PC-9 (cell line): ENCODE data around the gene CKM. TPM values are rescaled to one million over a fixed set of nuclear protein-coding genes. Genes with fewer than 3 reads are reported as not detected.

Experiments used
- BruUV-seq: library from RNA; stranded (reverse); fragments of 400-500 nt; replicated peaks from 2 replicates; lab custom pipeline; 2021; lab: Mats Ljungman, UMichigan
- CTCF ChIA-PET: fragments of 300-600 bp; sonication (Branson Sonifier 250); formaldehyde crosslinking; loops from one replicate; lab custom pipeline; 2022; ENCODE audit warnings: antibody characterized with exemption; lab: Charles Lee
- POLR2A ChIA-PET: fragments of 300-600 bp; sonication (Branson Sonifier 250); formaldehyde crosslinking; loops from one replicate; lab custom pipeline; 2022; ENCODE audit warnings: antibody characterized with exemption; ENCODE audit not compliant: unreplicated experiment; lab: Charles Lee
- DNase-seq, 2 experiments: peaks; one replicate each; pipeline versions ENCODE4 v3.0.0 to v3.0.0-alpha.2; 2015 to 2022; ENCODE audit warnings: mixed read lengths in 1 of 2
- H2AFZ ChIP-seq: fragments of 200-600 bp; sonication (generic); 2 replicates; pipeline ENCODE4 v1.8.1; 2017; ENCODE audit warnings: antibody characterized with exemption
- H3F3A ChIP-seq: fragments of 200-600 bp; sonication (generic); 2 replicates; pipeline ENCODE4 v1.8.1; 2017; ENCODE audit warnings: antibody characterized with exemption, mild to moderate bottlenecking, low read depth; ENCODE audit not compliant: insufficient read depth
- H3K27ac ChIP-seq: fragments of 200-600 bp; sonication (generic); 2 replicates; pipeline ENCODE4 v1.6.1; 2016; ENCODE audit warnings: mixed run types
- H3K27me3 ChIP-seq: fragments of 200-600 bp; sonication (generic); 2 replicates; pipeline ENCODE4 v1.6.1; 2016; ENCODE audit warnings: low read depth, mixed run types; ENCODE audit not compliant: insufficient read depth
- H3K36me3 ChIP-seq: fragments of 200-600 bp; sonication (generic); 2 replicates; pipeline ENCODE4 v1.6.1; 2016; ENCODE audit warnings: low read depth, mixed run types
- H3K4me1 ChIP-seq: fragments of 200-600 bp; sonication (generic); replicated peaks from 2 replicates; pipeline ENCODE4 v1.6.1; 2016; ENCODE audit warnings: mixed run types; ENCODE audit not compliant: insufficient read depth
- H3K4me2 ChIP-seq: fragments of 200-600 bp; sonication (generic); 2 replicates; pipeline ENCODE4 v1.6.1; 2017; ENCODE audit warnings: mixed run types
- H3K4me3 ChIP-seq: fragments of 200-600 bp; sonication (generic); 2 replicates; pipeline ENCODE4 v1.6.1; 2016; ENCODE audit warnings: mixed run types
- H3K79me2 ChIP-seq: fragments of 200-600 bp; sonication (generic); 2 replicates; pipeline ENCODE4 v1.6.1; 2017; ENCODE audit warnings: low read depth, mixed run types
- H3K9me2 ChIP-seq: fragments of 200-600 bp; sonication (generic); 2 replicates; pipeline ENCODE4 v1.8.1; 2017; ENCODE audit warnings: mild to moderate bottlenecking; ENCODE audit not compliant: insufficient read depth
- H3K9me3 ChIP-seq: fragments of 200-600 bp; sonication (generic); 2 replicates; pipeline ENCODE4 v1.8.1; 2016; ENCODE audit warnings: low read depth; ENCODE audit not compliant: insufficient read depth
- H4K20me1 ChIP-seq: fragments of 200-600 bp; sonication (generic); 2 replicates; pipeline ENCODE4 v1.8.1; 2017; ENCODE audit not compliant: insufficient read depth
- CTCF ChIP-seq: fragments of 200-600 bp; sonication (generic); conservative IDR thresholded peaks from 2 replicates; pipeline ENCODE4 v1.6.1; 2017; ENCODE audit warnings: mixed run types, antibody characterized with exemption, mild to moderate bottlenecking, moderate library complexity
- EZH2 ChIP-seq: fragments of 200-600 bp; sonication (generic); IDR thresholded peaks from 2 replicates; pipeline ENCODE4 v1.8.0; 2017; ENCODE audit warnings: antibody characterized with exemption, low read depth
- intact Hi-C: fragments of 100-400 bp; cut with micrococcal nuclease; formaldehyde crosslinking; loops from one replicate; pipeline ENCODE4 v1.10.0; 2022; ENCODE audit not compliant: unreplicated experiment
- total RNA-seq: library from RNA; stranded (reverse); gene quantifications from 2 replicates; pipeline ENCODE4 v1.2.3, GENCODE V29; 2021

CKM gene
- total RNA-seq, 1 experiment from 2014 or later: not detected

GRCh38 chr19:45296355-45296754 lies 26.3 kb downstream of the CKM start:
- no peak overlapping the region for H3K27ac ChIP-seq
- no peak for DNase-seq
- no TSS peak for BruUV-seq
- no peaks in the 10 kb centered on the region; the same call in 1 of the 2 replicates for H3F3A ChIP-seq
- no peak overlapping the region for H2AFZ ChIP-seq
- H3K27me3 ChIP-seq: no peaks in the 10 kb centered on the region
- no peaks in the 10 kb centered on the region for H4K20me1 ChIP-seq
- no peaks in the 10 kb centered on the region for H3K79me2 ChIP-seq
- intact Hi-C loops: no loop called here
- H3K4me1 ChIP-seq: no peaks in the 10 kb centered on the region
- H3K36me3 ChIP-seq: 0 out of 2 replicates have a peak, but pooled peaks cover 4% of the 10 kb centered on the region
- no peaks in the 10 kb centered on the region for H3K9me3 ChIP-seq
- CTCF ChIA-PET: no interaction called here
- no peak overlapping the region for H3K4me3 ChIP-seq
- TF ChIP-seq CTCF (no peak), EZH2 (no peak)
- H3K9me2 ChIP-seq: no peaks in the 10 kb centered on the region
- no peak overlapping the region for H3K4me2 ChIP-seq
- POLR2A ChIA-PET: no interaction called here

- no peaks in the 10 kb centered on the region; the same call in 1 of the 2 replicates for H3F3A ChIP-seq
- H3K27ac ChIP-seq: no peak overlapping the region
- no peaks in the 10 kb centered on the region for H4K20me1 ChIP-seq
- H3K36me3 ChIP-seq: 0 out of 2 replicates have a peak, but pooled peaks cover 4% of the 10 kb centered on the region
- BruUV-seq: no TSS peak
- no peaks in the 10 kb centered on the region for H3K27me3 ChIP-seq
- H3K4me1 ChIP-seq: no peaks in the 10 kb centered on the region
- no peaks in the 10 kb centered on the region for H3K9me3 ChIP-seq
- CTCF ChIA-PET: no interaction called here
- intact Hi-C loops: no loop called here
- no peak overlapping the region for H3K4me3 ChIP-seq
- TF ChIP-seq EZH2 (no peak), CTCF (no peak)
- POLR2A ChIA-PET: no interaction called here
- H3K4me2 ChIP-seq: no peak overlapping the region
- DNase-seq: no peak
- H3K9me2 ChIP-seq: no peaks in the 10 kb centered on the region
- no peak overlapping the region for H2AFZ ChIP-seq
- H3K79me2 ChIP-seq: no peaks in the 10 kb centered on the region
Observed at GRCh38 chr19:45295873-45296272, 26.8 kb downstream of the CKM start.

GRCh38 chr19:45294291-45295029 lies 28.2 kb downstream of the CKM start:
- H3K4me1 ChIP-seq: no peaks in the 10 kb centered on the region
- intact Hi-C loops: no loop called here
- H3K27ac ChIP-seq: no peak overlapping the region
- no peak overlapping the region for H3K4me2 ChIP-seq
- H3K9me3 ChIP-seq: no peaks in the 10 kb centered on the region
- CTCF ChIA-PET: no interaction called here
- H3K9me2 ChIP-seq: no peaks in the 10 kb centered on the region
- no peak overlapping the region for H2AFZ ChIP-seq
- no peak for TF ChIP-seq EZH2
- no peak for TF ChIP-seq CTCF
- no peak overlapping the region for H3K4me3 ChIP-seq
- H4K20me1 ChIP-seq: no peaks in the 10 kb centered on the region
- no peaks in the 10 kb centered on the region for H3K79me2 ChIP-seq
- H3K36me3 ChIP-seq: 0 out of 2 replicates have a peak, but pooled peaks cover 4% of the 10 kb centered on the region
- POLR2A ChIA-PET: no interaction called here
- BruUV-seq: no TSS peak
- no peak for DNase-seq
- no peaks in the 10 kb centered on the region for H3K27me3 ChIP-seq
- no peaks in the 10 kb centered on the region for H3F3A ChIP-seq
